Right ventricle myocardium superior (tissue), 1 donor: ENCODE measurements around the gene TTC39A. TPM values are rescaled to one million over a fixed set of nuclear protein-coding genes. Genes with fewer than 3 reads are reported as not detected.

Source experiments
- ATAC-seq: fragments of 200-7000 bp; cut with Tn5 transposase; one replicate; pipeline ENCODE4 v1.9.1; 2020; ENCODE audit warnings: mild to moderate bottlenecking; ENCODE audit not compliant: poor library complexity
- DNase-seq: peaks from one replicate; pipeline ENCODE4 v3.0.0-alpha.2; 2020
- intact Hi-C: fragments of 100-400 bp; cut with DNase I; formaldehyde crosslinking; loops from one replicate; pipeline ENCODE4 v1.11.2; 2022
- total RNA-seq: library from RNA; stranded (reverse); fragmentation: NEBNext Ultra II Directional; extraction: Animal tissue kit (Norgen Biotek cat#: 25700); gene quantifications from one replicate; pipeline ENCODE4 v1.2.1, GENCODE V29; 2021
- donor health status: DM: no; HTN: yes; CAD: no; lungs with severe emphysema.

The TTC39A gene
- total RNA-seq, 1 donor from 2014 or later: 19.4 TPM

DNA sequence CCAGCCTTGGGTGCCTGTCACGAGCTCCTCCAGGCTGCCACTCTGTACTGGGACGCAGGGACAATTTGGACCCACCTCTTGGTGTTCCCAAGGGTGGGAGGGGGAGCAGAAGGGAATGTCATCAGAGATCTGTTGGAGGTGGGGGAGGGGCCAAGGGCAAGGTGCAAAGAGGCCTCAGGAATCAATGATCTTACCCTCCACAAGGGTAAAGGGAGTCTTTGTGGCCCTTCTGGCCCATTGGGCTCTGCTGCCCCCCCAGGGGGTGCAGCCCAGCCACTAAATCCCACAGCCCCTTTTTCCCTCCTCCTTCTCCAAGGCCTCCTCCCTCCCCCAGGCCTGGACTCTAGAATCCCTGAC, 8.5 kb downstream of the TTC39A start:
- ATAC-seq: no peak
- intact Hi-C loops: no loop called here
- DNase-seq: no peak

DNA sequence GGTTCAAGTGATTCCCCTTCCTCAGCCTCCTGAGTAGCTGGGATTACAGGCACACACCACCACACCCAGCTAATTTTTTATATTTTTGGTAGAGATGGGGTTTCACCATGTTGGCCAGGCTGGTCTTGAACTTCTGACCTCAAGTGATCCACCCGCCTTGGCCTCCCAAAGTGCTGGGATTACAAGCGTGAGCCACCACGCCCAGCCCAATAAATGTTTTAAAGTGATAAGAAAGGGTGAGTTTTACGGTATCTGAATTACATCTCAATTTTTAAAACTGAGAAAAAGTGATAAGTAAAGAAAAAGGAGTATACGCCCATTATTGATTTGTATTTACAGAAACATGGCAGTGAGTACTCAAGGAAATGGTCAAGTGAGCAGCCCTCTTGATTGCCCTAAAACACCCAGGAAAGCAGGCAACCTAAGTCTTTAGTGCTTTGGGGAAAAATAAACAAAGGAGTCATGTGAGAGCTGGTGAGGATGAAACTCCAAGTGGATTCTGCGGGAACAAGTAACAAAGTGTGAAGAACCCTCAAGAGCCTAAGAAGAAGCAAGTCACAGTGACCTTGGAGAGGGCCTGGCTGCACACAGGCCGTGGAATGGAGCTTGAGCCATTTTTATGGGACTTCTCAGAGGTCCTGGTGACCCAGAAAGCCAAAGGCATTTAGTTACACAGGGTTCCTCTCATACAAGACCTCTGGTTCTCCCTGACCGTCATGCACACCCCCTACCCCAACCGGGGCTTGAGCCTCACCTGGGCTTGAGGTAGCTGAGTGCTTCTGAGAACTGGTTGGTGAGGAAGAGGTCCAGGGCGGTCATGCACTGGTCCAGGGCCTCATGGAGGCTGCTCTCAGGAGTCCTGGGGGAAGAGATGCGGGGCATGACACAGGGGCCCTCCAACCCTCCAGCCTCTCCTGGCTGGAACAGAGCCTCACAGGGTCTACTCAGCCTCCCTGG, 9.1 kb downstream of the TTC39A start:
- DNase-seq: no peak
- no peak for ATAC-seq
- intact Hi-C loops: no loop called here

DNA sequence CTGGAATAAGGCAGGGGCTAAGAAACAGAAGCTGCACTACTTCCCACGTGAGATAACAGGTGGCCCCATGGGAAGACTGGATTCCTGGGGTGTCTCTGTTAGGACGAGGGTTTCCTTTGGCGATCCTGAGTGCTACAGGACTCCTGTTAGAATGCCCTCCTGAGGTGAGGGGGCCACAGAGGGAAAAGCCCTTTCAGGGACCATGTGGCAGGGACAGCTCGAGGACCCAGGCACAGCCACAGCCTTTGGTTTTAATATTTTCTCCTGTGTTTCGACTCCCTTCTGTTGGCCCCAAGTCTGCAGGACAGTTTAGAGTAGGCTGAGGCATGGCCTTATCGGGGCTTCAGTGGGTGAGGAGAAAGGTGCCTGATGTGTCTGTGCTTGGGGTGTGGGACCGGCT, 12.6 kb downstream of the TTC39A start:
- DNase-seq (no peak), ATAC-seq (no peak)
- intact Hi-C loops: no loop called here

DNA sequence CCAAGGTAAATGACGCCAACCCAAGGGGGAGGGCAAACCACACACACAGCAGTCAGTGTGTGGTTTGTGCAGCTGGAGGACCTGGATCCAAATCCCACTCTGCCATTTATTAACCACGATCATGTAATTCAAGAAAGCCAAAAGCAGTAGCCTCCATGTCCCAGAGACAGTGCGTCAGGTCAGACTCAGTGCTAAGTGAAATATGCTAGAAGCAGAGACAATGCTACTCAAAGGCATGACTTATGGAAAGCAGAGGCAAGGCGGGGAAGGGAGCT, 13.6 kb downstream of the TTC39A start:
- DNase-seq: no peak
- no peak for ATAC-seq
- intact Hi-C loops: no loop called here

DNA sequence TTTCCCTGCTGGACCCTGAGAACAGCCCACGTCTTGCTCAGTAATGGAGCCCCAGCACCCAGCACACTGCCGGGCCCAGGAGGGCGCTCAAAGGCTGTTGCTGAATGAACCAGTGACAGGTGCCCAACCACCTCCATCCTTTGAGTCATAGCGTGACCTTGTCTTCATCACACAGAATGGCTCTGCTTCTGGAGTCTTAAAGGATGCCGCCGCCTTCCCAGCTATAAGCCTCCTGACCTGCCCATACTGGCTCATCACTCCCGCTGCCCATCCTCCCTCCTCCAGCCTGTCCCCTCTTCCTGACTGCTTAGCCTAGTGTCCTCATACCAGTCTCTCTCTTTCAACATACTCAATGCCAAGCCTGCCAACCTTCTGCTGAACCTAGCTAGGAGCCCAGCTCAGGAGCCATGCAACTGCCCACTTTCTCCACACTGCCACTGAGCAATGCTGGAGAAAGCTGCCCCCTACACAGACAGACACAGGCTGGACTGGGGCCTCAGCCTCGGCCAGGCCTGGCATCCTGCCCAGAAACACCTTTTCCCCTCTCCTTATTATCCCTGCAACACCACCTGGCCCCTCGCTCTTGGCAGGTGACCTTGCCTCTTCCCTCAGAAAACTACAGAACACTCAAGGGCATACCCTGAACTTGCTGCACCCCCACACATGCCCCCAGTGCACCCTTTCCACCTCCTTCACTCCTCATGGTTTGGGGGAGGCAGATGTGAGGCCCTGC, 14.1 kb downstream of the TTC39A start:
- ATAC-seq: no peak
- DNase-seq: no peak
- intact Hi-C loops: no loop called here

DNA sequence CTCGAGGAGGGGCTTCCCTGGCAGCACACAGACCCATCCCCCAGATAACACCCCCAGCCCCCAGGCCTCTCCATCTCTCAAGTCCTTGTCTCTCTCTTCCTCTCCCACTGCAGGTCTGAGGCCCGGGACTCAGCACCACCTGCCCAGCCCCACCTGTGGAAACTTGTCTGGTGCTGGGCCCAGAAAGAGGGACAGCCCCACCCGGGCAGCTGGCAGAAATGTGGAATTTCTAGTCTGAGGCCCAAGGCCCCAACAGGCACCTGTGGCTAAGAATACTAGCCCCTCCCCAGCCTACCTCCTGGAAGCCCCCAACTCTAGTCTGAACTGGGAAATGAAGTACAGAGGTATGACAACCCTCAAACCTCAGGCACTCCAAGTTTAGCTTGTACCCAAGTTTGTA, 15.4 kb downstream of the TTC39A start:
- intact Hi-C loops: no loop called here
- DNase-seq (no peak), ATAC-seq (no peak)

DNA sequence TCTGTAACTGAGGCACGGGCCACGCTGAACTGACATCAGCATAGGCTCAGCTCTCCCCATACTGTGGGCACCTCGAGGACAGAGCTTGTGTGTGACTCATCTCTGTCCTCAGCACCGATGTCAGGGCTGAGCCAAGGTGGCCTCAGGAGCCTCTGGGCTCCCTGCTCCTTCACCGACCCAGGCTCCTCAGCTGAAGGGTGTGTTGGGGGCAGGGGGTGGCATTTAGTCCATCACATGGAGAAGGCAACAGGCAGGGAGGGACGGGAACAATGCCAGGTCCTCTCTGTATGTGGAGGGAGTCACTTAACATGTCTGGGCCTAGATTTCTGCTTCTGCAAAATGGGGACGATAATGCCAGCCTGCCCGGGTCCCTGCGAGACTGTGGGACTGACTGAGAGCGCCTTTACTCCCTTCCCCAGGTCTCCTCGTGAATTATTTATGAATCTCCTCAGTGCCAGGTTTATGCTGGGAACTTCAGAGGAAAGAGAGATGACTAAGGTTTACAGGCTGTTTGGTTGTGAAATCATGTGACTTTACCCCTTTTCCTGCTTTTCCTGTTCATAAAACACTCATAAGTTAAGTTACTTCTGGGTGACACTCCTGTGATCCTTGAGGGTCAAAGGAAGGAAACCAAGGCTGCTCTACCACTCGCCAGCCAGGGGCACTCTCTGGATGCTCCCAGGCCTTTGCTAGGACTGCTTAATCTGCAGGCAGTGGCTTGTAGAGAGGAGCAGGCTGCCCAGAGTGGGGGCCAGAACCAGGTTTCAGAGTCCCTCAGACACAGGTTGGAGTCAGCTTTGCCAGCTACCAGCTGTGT, 16.2 kb downstream of the TTC39A start:
- intact Hi-C loops: no loop called here
- ATAC-seq (no peak), DNase-seq (no peak)

DNA sequence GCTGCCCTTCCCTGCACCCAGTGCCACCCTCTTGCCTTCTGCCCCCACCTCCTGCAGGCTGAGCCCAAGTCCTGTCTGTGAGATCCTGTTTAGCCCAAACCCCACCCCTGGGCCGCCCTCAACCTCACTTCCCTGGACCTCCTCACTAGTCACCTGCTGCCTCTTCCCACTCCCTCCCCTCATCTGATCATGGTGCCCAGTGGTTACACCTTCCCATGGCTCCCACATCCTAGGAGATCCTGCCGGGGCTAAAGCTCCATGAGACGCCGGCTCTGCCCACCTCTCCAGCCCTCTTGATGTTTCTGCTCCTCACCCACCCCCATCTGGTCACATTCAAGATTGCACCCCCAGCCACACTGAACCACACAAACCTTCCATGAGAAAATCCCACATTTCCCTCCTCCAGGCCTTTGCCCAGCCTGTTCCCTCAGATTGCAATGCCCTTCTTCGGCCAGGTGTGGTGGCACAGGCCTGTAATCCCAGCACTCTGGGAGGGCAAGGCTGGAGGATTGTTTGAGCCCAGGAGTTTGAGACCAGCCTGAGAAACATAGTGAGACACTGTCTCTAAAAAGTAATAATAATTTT, 17.0 kb downstream of the TTC39A start:
- DNase-seq (no peak), ATAC-seq (no peak)
- intact Hi-C loops: no loop called here

DNA sequence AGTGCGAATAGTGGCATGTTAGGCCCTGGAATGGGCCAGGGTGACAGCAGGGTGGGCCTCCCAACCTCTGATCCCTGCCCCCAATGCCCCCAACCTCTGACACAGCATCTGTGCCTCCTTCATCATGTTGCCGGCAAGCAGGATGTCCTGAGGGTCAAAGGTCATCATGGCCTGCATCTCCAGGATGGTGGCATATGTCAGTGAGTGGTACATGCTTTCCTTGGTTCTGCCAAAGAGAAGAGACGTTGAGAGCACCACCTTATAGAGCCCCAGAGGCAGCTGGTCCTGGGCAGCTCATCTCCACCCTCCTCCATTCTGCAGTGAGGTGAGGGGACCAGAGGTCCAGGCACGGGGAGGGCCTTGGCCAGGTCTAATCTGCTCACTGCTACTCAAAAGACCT, 17.6 kb downstream of the TTC39A start:
- intact Hi-C loops: no loop called here
- ATAC-seq (no peak), DNase-seq (no peak)

DNA sequence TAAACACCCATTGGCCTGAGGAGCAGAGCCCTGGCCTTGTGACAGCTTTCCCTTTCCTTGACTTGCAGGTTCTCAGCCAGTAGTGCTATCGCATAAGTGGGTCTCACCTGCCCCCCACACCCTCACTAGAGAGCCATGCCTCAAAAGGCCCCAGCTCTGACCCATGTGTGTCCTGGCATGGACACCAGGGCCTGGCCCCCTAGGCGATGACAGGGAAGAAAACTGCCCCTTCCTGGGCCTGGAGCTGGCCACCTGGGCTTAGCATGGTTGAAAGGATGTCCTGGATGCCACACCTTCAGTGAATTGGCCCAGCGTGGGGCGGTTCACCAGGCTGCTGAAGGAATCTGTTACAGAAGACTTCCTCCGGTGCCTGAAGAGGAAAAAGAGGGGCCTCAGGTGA, 18.5 kb downstream of the TTC39A start:
- intact Hi-C loops: no loop called here
- ATAC-seq (no peak), DNase-seq (no peak)

DNA sequence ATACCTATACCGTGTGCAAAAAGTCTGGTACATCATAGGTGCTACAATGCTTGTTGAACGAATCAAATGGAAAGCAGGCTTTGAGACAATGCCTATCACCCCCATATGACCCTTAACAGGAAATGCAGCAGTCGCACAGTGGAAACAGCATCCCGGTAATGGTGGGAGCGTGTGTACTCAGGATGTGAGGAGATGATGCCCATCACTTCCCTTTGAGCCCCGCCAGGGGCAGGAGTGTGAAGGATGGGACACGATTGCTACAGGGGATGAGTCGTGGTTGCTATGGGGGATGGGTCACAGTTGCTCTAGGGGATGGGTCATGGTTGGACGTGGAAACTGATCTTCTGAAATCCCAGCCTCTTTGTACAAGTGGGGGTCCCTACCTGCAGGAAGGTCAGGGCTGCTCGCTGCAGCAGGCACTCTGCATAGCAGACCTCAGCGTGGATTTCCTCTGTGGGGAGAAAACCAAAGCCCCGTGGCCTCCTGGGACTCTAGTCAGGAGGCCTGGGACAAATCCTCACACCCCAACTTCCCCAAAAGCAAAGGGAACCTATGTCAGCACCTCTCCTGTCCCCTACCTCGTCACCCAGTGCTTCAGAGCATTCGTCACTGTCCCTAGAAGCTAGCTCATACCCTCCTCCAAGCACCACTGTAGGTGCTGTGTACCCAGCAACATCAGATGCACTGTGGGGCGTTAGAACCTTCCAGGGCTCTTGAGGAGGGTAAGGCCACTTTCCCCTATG, 19.3 kb downstream of the TTC39A start:
- intact Hi-C loops: no loop called here
- ATAC-seq (no peak), DNase-seq (no peak)

DNA sequence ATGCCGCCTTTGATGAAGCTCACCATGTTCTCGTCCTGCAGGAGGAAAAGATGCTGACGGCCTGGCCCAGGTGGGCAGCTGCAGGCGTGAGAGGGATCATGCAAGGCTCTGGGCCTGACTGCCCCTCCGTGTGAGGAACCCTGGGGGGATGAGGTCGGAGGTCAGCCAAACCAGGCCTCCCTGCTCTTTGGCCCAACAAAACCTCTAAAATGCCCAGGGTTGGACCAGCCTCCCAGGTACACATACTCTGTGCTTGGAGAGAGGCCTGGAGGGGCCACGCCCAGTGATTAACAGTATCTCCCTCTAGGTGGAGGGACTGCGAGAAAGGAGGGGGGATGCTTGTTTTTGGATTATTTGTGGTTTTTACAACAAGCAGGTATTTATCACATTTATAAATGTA, 21.1 kb downstream of the TTC39A start:
- intact Hi-C loops: no loop called here
- DNase-seq: no peak
- no peak for ATAC-seq

DNA sequence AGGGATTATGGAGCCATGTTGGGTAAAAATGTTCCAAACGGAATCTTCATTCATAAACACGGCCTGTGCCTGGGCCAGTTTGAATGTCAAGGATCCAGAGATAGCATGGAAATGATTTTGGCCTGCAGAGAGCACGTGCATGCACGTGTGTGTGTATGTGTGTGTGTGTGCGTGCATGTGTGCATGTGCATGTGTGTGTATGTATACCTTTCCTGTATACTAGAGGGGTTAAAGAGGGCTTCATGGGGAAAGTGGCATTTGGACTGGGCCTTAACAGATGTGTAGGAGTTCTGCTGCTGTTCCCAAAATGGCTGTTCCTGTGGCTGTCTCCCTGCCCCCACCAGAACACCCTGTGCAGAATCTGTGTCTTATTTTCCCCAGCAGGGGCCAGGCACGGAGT, 21.7 kb downstream of the TTC39A start:
- intact Hi-C loops: no loop called here
- no peak for ATAC-seq
- no peak for DNase-seq

DNA sequence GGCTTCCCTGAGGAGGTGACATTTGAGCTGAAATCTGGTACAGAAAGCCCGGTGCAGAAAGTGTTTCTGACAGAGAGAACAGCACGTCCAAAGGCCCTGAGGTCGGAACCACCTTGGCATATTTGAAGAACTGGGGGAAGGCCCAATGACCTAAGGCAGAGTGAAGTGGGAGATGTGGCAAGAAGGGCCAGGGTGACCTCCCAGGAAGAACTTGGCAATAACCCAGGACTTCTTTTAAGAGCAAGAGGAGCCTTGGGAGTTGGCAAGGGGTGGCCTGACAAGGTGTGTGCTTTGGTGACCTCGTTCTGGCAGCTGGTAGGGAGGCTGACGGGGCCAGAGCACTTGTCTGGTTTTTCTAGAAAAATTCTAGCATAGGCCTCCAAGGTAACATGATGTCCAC, 23.4 kb downstream of the TTC39A start:
- intact Hi-C loops: no loop called here
- ATAC-seq (no peak), DNase-seq (no peak)

DNA sequence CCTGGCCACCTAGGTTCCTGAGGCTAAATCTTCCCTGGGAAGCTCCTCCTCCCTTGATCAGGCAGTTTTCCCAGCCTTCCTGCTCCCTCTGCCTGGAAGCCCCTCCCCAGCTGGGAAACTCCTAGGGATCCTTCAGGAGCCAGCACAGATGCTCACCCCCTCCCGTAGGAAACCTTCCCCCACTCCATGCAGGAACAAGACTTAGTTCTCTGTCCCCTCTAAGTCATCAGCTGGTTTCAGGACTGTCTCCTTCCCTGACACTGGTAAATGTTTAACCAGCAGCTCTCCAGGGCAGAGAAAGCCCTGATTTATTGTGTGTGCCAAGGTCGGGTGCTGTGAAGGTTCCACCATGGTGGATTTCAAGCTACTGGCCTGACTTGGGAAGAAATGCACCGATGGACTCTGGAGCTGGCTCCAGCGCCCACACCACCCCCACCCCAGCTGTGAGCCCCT, 25.0 kb downstream of the TTC39A start:
- ATAC-seq (no peak), DNase-seq (no peak)
- intact Hi-C loops: no loop called here

DNA sequence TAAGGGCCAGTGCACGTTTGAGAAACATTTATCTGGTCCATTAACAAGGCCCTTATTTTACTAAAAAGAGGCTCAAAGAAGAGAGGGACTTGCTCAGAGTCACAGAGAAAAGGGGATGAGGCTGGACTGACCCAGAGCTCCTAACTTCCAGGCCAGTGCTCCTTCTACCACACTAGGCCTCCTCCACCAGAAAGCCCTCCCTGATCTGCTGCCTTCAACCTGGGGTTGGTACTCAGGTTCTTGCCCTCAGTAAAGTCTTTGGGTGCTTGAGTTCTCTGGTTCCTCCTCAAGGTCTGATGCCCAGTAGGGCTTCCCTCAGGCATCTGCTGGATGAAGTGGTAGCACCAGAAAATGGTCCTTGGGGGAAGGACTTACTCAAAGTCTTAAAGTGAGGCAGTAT, 26.0 kb downstream of the TTC39A start:
- no peak for DNase-seq
- intact Hi-C loops: no loop called here
- ATAC-seq: no peak

DNA sequence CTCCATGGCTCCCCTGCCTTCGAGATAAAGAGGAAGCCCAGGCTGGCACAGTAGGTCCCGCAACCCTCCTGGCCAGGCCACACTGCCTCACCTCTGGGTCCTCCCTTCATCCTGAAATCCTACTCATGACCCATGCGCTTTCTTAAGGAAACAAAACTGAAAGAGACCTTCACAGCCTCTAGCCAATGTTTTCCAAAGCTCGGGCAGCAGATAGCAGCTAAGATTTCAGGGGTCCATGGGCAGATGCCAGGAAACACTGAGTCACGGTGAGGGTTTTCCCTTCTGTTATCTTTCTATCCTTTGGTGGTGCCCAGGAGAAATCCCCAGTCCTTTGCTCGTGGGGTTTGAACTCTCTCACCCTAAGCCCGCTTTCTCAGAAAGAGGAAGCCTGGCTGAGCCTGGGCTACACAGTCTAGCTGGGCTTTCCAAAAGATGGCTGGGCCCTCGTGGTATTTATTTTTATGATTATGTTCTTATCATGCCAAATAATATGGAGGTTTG, 26.6 kb downstream of the TTC39A start:
- ATAC-seq (no peak), DNase-seq (no peak)
- intact Hi-C loops: no loop called here

DNA sequence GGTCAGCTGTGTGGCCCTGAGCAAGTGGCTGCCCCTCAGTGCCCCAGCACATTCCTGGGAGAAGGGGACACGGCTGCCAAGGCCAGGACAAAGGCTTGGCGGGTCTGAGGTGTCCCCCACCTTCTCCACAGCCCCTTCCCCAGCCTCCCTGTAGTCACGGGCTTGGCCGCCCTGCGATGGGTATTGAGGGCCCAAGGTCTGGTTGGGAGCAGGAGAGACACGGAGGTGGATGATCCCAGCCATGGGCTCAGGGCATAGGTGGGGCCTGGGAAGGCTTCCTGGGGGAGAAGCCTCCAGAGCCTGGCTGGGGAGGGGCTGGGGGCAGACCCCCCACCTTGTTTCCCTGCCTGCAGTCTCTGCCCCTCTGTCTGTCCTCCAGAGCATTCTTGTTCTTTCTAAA, 27.0 kb downstream of the TTC39A start:
- intact Hi-C loops: no loop called here
- ATAC-seq (no peak), DNase-seq (no peak)
